K562 (cell line): Measurements from ENCODE around the gene THADA. TPM values are rescaled to one million over a fixed set of nuclear protein-coding genes. Genes with fewer than 3 reads are reported as not detected.
A peak's percentile ranks its signal among the peaks of the same experiment; 100 is the strongest.

ENCODE experiments used
- DMBX1 ChIP-seq: fragments of 250-450 bp; sonication (Bioruptor Pico); IDR thresholded peaks from 2 replicates; pipeline ENCODE4 v1.8.0; 2022; ENCODE audit warnings: inconsistent platforms, mild to moderate bottlenecking, moderate library complexity, borderline replicate concordance
- FOXA3 ChIP-seq, 2 experiments: fragments of 450-650 bp in 1 of 2; sonication (generic) in 1 of 2; formaldehyde crosslinking; IDR thresholded peaks in 1 of 2; conservative IDR thresholded peaks in 1 of 2; 2 replicates each; pipeline versions ENCODE4 v1.4.0 to v1.8.0; 2020 to 2022; ENCODE audit warnings: mild to moderate bottlenecking in 2 of 2, missing genetic modification reagents in 1 of 2
- GABPA ChIP-seq: fragments of 200-800 bp; sonication (Bioruptor generic); conservative IDR thresholded peaks from 2 replicates; pipeline ENCODE4 v1.6.1; 2016; ENCODE audit warnings: low read depth, missing genetic modification characterization, missing compliant biosample characterization
- KDM2B ChIP-seq: fragments of 250-450 bp; sonication (Bioruptor Pico); IDR thresholded peaks from 2 replicates; pipeline ENCODE4 v1.8.0; 2021; ENCODE audit warnings: mild to moderate bottlenecking, moderate library complexity
- LEF1 ChIP-seq: fragments of 450-650 bp; IDR thresholded peaks from 2 replicates; pipeline ENCODE4 v1.6.1; 2016; ENCODE audit warnings: mild to moderate bottlenecking
- MAFK ChIP-seq: IDR thresholded peaks from 2 replicates; pipeline ENCODE4 v1.6.1; 2011; ENCODE audit warnings: low read length, improper control_type of control experiment
- MBD1 ChIP-seq: fragments of 250-450 bp; sonication (Bioruptor Pico); IDR thresholded peaks from 2 replicates; pipeline ENCODE4 v1.8.0; 2022; ENCODE audit warnings: inconsistent platforms
- MEIS2 ChIP-seq: fragments of 450-650 bp; IDR thresholded peaks from 2 replicates; pipeline ENCODE4 v1.6.1; 2014; ENCODE audit warnings: mild to moderate bottlenecking; ENCODE audit not compliant: partially characterized antibody
- POLR2AphosphoS5 ChIP-seq: IDR thresholded peaks from 2 replicates; pipeline ENCODE4 v1.6.1; 2011; ENCODE audit warnings: mild to moderate bottlenecking, low read depth, low read length, moderate library complexity; ENCODE audit not compliant: control insufficient read depth, insufficient read depth
- SNRNP70 ChIP-seq: fragments of 200-400 bp; formaldehyde crosslinking; optimal IDR thresholded peaks from 2 replicates; pipeline ENCODE3; 2017; ENCODE audit warnings: low read depth, low read length
- SOX6 ChIP-seq: fragments of 450-650 bp; IDR thresholded peaks from 2 replicates; pipeline ENCODE4 v1.6.1; 2014; ENCODE audit warnings: mild to moderate bottlenecking
- STAT6 ChIP-seq: sonication (generic); formaldehyde crosslinking; IDR thresholded peaks from 2 replicates; pipeline ENCODE4 v1.8.1; 2023; ENCODE audit warnings: mild to moderate bottlenecking, missing genetic modification reagents
- ZBTB7A ChIP-seq: IDR thresholded peaks from 2 replicates; pipeline ENCODE4 v1.6.1; 2011; ENCODE audit warnings: low read depth, mild to moderate bottlenecking, low read length, moderate library complexity, borderline replicate concordance; ENCODE audit not compliant: control insufficient read depth
- ZC3H8 ChIP-seq: fragments of 450-650 bp; IDR thresholded peaks from 2 replicates; pipeline ENCODE4 v1.6.1; 2017
- ZMIZ1 ChIP-seq, 2 experiments: fragments of 150-350 bp in 1 of 2; IDR thresholded peaks; 2 replicates each; pipeline ENCODE4 v1.6.1; 2012 to 2016; ENCODE audit warnings: low read depth in 2 of 2, low read length in 2 of 2, mild to moderate bottlenecking in 1 of 2, moderate library complexity in 1 of 2
- ZNF431 ChIP-seq: sonication (generic); formaldehyde crosslinking; IDR thresholded peaks from 2 replicates; pipeline ENCODE4 v1.8.0; 2022; ENCODE audit warnings: mild to moderate bottlenecking, missing genetic modification reagents
- ZNF589 ChIP-seq: fragments of 200-800 bp; sonication (Bioruptor generic); IDR thresholded peaks from 2 replicates; pipeline ENCODE4 v1.6.1; 2016; ENCODE audit warnings: low read depth, missing genetic modification characterization, missing compliant biosample characterization
- ZNF785 ChIP-seq: fragments of 250-450 bp; sonication (Bioruptor Pico); IDR thresholded peaks from 2 replicates; pipeline ENCODE4 v1.4.0; 2020; ENCODE audit warnings: mild to moderate bottlenecking
- polyA plus RNA-seq, 8 experiments: library from polyadenylated mRNA; depleted of rRNA in 4 of 8; stranded (reverse) in 5 of 8; unstranded in 3 of 8; fragments of >200 nt; fragmentation: Nextera tagmentation in 2 of 8; fragmentation: Illumina TruSeq in 1 of 8; extraction: Ambion mirVana in 2 of 8; extraction: Trizol in 1 of 8; gene quantifications; 2 replicates each; pipeline versions ENCODE4 v1.2.1 to v1.2.3, GENCODE V29; 2011 to 2014; ENCODE audit warnings: inconsistent platforms in 1 of 8, missing spikeins in 1 of 8
- total RNA-seq, 7 experiments: library from RNA; depleted of rRNA in 6 of 7; stranded (reverse); fragments of >200 nt in 6 of 7; fragmentation: Illumina TruSeq in 2 of 7; extraction: Trizol in 2 of 7; gene quantifications; 2 replicates each; pipeline versions ENCODE4 v1.2.1 to v1.2.3, GENCODE V29; 2011 to 2021; ENCODE audit warnings: low replicate concordance in 1 of 7

THADA gene
- total and polyA plus RNA-seq, 9 of the 15 experiments (the other 6 are each of a cell fraction or from before 2014, with no cell fraction given) = 17.8 to 34.7 (median 31.9) TPM

- 0 out of 2 replicates have a peak, but pooled peaks have one; percentile 17 for TF ChIP-seq SOX6
- no peak for TF ChIP-seq MEIS2
- no peak for TF ChIP-seq ZBTB7A
- TF ChIP-seq FOXA3 (CRISPR knock-in tag; conservative IDR thresholded peaks at IDR 0.05 in 1 of 2, IDR thresholded peaks at IDR 0.05 in 1 of 2) = no peak
- no peak for TF ChIP-seq GABPA (tag)
- TF ChIP-seq DMBX1 (CRISPR knock-in tag) = no peak
- no peak for TF ChIP-seq MAFK
- no peak for TF ChIP-seq STAT6 (CRISPR knock-in tag)
- no peak for TF ChIP-seq ZC3H8
- no peak for TF ChIP-seq MBD1 (CRISPR knock-in tag)
- TF ChIP-seq KDM2B (CRISPR knock-in tag) = no peak
- TF ChIP-seq ZNF785 = no peak
- no peak for TF ChIP-seq ZMIZ1 (IDR thresholded peaks at IDR 0.05; ENCODE audit: low read depth in 2 of 2, low read length in 2 of 2)
- no peak for TF ChIP-seq ZNF431
- no peak for TF ChIP-seq SNRNP70
- no peak for TF ChIP-seq LEF1
- no peak for TF ChIP-seq POLR2AphosphoS5
- no peak for TF ChIP-seq ZNF589 (CRISPR knock-in tag)
These were observed 16.4 kb upstream of the THADA start (continued) for GRCh38 chr2:43611987-43612894.
